Measurements from ENCODE around the gene PLEKHA5.
"Not testable (repeated sequence)": the region's sequence is repeated elsewhere in the genome, so short reads cannot be mapped to it uniquely, and the experiment has no call there.

Gene PLEKHA5

DNA sequence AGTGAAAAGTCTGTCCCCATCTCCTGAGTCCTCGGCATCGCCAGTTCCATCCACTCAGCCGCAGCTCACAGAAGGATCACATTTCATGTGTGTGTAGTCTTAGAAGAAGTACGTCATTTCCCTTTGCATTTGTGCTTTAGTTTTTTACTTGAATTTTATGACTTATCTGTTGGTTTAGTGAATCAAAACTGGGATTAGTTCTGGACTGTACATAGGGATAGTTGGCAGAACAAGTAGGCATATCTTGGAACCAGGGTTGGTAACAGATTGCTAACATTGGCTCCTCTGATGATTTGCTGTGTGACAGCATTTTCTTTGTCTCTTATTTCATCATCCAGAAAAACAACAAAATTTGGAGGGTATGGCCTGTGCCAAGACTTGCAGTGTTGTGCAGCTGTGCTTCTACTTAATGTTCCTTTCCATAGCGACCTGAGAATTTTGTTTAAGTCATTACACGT lies 240.2 kb downstream of the PLEKHA5 start:
- no peak for FAIRE-seq

DNA sequence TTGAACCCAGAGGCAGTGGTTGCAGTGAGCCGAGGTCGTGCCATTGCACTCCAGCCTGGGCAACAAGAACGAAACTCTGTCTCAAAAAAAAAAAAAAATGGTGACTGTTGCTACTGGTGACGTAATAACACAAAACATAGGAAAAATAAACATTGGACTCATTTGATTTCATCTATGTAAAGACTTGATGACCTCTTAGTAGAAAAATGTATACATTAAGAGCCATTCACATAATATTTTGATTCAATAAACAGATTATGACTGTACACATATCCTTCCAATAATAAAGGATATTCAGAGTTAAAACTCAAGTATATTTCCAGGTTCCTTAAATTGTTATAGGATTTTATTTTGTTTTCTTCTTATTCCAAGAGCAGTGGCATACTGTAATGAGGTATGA lies 244.1 kb downstream of the PLEKHA5 start:
- no peak for FAIRE-seq

DNA sequence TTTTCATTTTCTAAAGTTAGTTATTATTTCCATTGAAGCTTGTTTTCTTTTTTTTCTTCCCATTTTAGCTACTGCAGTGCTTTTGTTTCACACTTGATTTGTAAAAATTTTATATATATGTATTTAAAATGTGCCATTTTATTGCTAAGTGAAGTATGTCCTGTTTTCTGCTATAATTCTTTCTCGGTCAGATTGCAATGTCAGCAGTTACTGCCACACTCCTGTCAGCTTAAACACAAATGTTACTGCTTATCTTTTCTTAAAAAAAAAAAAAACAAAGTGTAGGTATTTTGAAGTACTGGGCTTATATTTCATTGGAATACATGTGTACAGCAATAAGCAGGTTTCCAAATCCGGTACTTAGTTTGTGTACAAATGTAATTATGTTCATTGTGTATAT lies 246.4 kb downstream of the PLEKHA5 start:
- no peak for FAIRE-seq

DNA sequence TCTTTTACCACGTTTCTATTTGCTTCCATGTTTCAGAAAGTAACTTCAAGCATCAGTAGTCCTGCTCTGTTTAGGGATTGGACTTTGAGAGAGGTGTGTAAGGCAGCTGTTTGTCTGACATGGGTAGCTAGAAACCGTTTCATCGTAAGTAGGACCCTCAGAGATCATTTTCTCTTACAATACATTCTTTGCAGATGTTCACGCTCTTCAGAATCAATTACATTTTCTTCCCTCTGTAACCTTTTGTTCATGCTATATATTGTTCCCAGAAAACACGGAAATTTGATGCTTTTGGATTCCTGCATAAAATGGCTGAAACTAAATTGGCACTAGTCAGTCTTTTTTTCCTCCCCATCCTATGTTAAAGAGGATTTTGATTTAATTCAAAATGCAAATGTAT lies 247.2 kb downstream of the PLEKHA5 start:
- FAIRE-seq: no peak

DNA sequence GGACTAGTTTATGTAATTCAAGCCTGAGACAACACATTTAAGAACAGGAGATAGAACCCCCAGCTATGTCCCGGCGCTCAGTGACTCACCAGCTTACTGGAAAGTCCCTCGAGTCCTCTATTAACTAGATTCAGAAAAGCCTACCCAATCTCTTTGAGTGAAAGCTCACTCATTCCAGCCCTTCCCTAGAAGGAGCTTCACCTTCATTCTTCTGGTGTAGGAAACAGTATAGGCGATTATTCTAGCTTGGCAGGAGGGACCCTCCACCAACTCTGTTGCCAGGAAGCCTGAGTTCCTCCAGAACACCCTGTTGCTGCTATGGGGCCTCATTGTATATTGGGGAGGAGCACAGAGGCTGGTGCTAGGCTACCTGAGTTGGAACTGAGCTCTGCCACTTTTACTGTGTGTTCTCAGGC lies 252.6 kb downstream of the PLEKHA5 start:
- FAIRE-seq: no peak

DNA sequence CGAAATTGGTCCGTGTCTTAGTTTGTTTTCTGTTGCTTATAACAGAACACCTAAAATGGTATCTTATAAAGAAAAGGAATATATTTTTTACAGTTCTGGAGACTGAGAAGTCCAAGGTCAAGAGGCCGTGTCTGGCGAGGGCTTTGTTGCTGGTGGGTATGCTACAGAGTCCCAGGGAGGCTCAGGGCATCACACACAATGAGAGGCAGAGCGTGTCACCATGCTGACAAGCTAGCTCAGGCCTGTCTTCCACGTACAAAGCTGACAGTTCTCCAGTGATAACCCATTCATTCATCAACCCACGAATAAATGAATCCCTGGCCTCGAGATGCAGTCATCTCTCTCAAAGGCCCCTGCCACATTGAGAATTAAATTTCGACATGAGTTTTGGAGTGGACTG lies 253.0 kb downstream of the PLEKHA5 start:
- FAIRE-seq: no peak

GRCh38 chr12:19387161-19387560 lies 257.6 kb downstream of the PLEKHA5 start:
- FAIRE-seq: no peak

GRCh38 chr12:19388131-19388549 lies 258.6 kb downstream of the PLEKHA5 start:
- no peak for FAIRE-seq

GRCh38 chr12:19390051-19390598 lies 260.6 kb downstream of the PLEKHA5 start:
- FAIRE-seq: no peak

DNA sequence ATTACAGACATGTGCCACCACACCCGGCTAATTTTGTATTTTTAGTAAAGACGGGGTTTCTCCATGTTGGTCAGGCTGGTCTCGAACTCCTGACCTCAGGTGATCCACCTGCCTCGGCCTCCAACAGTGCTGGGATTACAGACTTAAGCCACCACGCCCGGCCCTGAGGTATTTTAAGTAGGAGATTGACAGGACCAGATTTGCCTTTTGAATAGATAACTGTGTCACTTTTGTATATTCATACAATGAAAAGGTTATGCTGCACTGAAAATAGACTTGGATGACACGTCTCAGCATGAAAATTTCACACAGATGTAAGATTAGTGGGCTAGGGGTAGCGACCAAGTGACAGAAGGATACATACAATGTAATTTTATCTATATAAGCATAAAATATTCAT lies 263.1 kb downstream of the PLEKHA5 start:
- FAIRE-seq: not testable (repeated sequence)

- FAIRE-seq: no peak
Measured at GRCh38 chr12:19394385-19394784, 264.9 kb downstream of the PLEKHA5 start.

DNA sequence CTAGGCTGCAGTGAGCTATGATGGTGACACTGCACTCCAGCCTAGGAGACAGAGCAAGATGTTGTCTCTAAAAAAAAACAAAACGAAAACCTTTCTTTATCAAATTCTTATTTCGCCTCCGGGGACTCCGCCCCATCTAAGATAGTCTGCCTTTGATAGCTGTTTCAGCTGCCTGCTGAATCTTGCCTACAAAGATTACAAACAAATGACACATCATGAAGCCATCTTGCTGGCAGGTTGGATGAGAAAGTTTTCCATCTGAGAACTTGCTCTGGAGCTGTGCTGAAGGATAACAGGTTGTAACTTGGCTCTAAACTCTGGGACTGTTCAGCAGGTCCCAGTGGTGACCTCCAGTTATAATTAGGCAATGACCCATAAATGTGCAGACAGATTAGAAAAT lies 268.0 kb downstream of the PLEKHA5 start:
- FAIRE-seq: no peak

GRCh38 chr12:19398376-19399363 lies 269.1 kb downstream of the PLEKHA5 start:
- FAIRE-seq: no peak

DNA sequence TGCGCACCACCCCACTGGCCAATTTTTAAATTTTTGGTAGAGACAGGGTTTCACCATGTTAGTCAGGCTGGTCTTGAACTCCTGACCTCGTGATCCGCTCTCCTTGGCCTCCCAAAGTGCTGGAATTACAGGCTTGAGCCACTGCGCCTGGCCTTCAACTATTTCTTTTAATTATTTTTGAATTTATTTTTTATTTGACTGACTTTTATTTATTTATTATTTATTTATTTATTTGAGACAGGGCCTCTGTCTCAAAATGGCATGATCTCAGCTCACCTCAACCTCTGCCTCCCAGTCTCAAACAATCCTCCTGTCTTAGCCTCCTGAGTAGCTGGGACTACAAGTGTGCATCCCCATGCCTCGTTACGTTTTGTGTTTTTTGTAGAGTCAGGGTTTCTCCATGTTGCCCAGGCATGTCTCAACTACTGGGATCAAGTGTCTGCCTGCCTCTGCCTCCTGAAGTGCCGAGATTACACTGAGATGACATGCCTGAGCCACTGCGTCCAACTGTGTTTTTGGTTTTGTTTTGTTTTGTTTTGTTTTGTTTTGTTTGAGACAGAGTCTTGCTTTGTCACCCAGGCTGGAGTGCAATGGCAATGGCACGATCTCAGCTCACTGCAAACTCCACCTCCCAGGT lies 271.2 kb downstream of the PLEKHA5 start:
- FAIRE-seq: not testable (repeated sequence)

DNA sequence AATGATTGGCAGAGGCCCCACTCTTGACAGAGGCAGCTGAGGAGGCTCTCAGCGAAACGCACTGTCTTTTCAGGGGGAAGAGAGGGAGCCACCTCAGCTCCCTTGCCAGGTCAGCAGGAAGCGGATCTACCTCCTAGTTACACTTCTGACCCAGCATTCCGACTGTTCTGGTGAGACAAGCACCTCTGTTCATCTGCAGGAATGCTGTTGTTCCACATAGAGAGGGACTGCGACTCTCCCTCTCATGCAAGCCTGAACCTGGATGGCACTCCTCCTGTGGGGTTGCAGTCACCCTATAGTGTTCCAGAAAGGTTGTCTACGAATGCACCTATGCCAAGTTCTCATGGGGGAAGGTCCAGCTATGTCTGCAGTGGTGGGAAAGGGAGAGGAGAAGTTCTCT lies 272.7 kb downstream of the PLEKHA5 start:
- FAIRE-seq: no peak

GRCh38 chr12:19402743-19403431 lies 273.4 kb downstream of the PLEKHA5 start:
- no peak for FAIRE-seq

GRCh38 chr12:19404242-19404880 lies 274.8 kb downstream of the PLEKHA5 start:
- no peak for FAIRE-seq

DNA sequence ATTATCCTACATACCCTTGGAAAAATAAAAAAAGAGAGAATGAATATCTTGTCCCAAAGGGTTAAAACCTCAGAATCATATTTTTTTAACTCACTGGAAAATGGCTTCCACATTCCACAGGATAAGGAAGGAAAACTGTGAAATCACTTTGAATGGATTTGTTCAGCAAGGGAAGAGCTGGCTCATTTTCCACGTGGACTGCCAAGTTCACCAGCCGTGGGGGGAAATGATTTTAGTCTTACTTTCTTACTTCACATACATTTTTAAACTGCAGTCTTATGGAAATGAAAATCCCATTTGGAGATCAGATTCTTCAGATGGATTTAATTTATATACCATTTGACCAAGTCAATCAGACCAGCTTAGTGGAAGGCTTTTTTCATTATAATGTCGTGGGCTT lies 279.8 kb downstream of the PLEKHA5 start:
- FAIRE-seq: no peak

- no peak for FAIRE-seq
Measured at GRCh38 chr12:19410211-19410610, 280.7 kb downstream of the PLEKHA5 start.

GRCh38 chr12:19410629-19411185 lies 281.2 kb downstream of the PLEKHA5 start:
- no peak for FAIRE-seq

- no peak for FAIRE-seq
Measured at GRCh38 chr12:19411234-19412204, 282.0 kb downstream of the PLEKHA5 start.

Measured in TTC549 (cell line).